Panc1 (cell line): ENCODE data around the gene PHACTR2. TPM values are rescaled to one million over a fixed set of nuclear protein-coding genes. Genes with fewer than 3 reads are reported as not detected.
A peak's percentile ranks its signal among the peaks of the same experiment; 100 is the strongest.
"Not testable (repeated sequence)": the region's sequence is repeated elsewhere in the genome, so short reads cannot be mapped to it uniquely, and the experiment has no call there.

Experiments
- ATAC-seq: fragments of 200-7000 bp; cut with Tn5 transposase; 2 replicates; pipeline ENCODE4 v1.9.1; 2020; ENCODE audit warnings: mild to moderate bottlenecking, moderate library complexity
- BruUV-seq: library from RNA; stranded (reverse); fragments of 400-500 nt; replicated peaks from 2 replicates; lab custom pipeline; 2021; lab: Mats Ljungman, UMichigan
- CTCF ChIA-PET: fragments of 300-600 bp; sonication (Branson Sonifier 250); formaldehyde crosslinking; loops from one replicate; lab custom pipeline; 2022; ENCODE audit warnings: antibody characterized with exemption; lab: Charles Lee
- POLR2A ChIA-PET: fragments of 300-600 bp; sonication (Branson Sonifier 250); formaldehyde crosslinking; loops from one replicate; lab custom pipeline; 2022; ENCODE audit warnings: antibody characterized with exemption; lab: Charles Lee
- DNase-seq: peaks from one replicate; pipeline ENCODE4 v3.0.0-alpha.2; 2010; ENCODE audit warnings: low read depth, low spot score
- H3K27ac ChIP-seq: 2 replicates; pipeline ENCODE4 v1.5.1; 2011; ENCODE audit warnings: mild to moderate bottlenecking, low read length, inconsistent platforms
- H3K27me3 ChIP-seq: fragments of 200-500 bp; sonication (Bioruptor generic); 2 replicates; pipeline ENCODE4 v1.6.0; 2014; ENCODE audit warnings: low read length, inconsistent platforms; ENCODE audit not compliant: control insufficient read depth, insufficient read depth
- H3K36me3 ChIP-seq: fragments of 200-500 bp; sonication (Bioruptor generic); 2 replicates; pipeline ENCODE4 v1.5.1; 2014; ENCODE audit warnings: inconsistent platforms, mild to moderate bottlenecking, low read length, moderate library complexity; ENCODE audit not compliant: control insufficient read depth, insufficient read depth
- H3K4me1 ChIP-seq: 2 replicates; pipeline ENCODE4 v1.5.1; 2011; ENCODE audit warnings: inconsistent platforms, mild to moderate bottlenecking, low read length, moderate library complexity; ENCODE audit not compliant: control insufficient read depth, insufficient read depth
- H3K4me3 ChIP-seq, 2 experiments: 2 replicates each; pipeline ENCODE4 v1.5.1; 2011 to 2012; ENCODE audit warnings: low read depth in 2 of 2, low read length in 2 of 2, mild to moderate bottlenecking in 2 of 2, inconsistent platforms in 1 of 2, moderate library complexity in 1 of 2
- H3K9me3 ChIP-seq: fragments of 200-500 bp; sonication (Bioruptor generic); 2 replicates; pipeline ENCODE4 v1.5.1; 2014; ENCODE audit warnings: low read depth, mild to moderate bottlenecking, inconsistent platforms, low read length, moderate library complexity; ENCODE audit not compliant: control insufficient read depth, insufficient read depth
- CTCF ChIP-seq: fragments of 450-650 bp; IDR thresholded peaks from 2 replicates; pipeline ENCODE4 v1.5.1; 2017; ENCODE audit warnings: mild to moderate bottlenecking
- POLR2AphosphoS5 ChIP-seq: IDR thresholded peaks from 2 replicates; pipeline ENCODE4 v1.6.1; 2012; ENCODE audit warnings: mild to moderate bottlenecking, low read depth, low read length, moderate library complexity
- REST ChIP-seq, 2 experiments: IDR thresholded peaks; 2 replicates each; pipeline ENCODE4 v1.6.1; 2011 to 2012; ENCODE audit warnings: low read depth in 2 of 2, control low read depth in 1 of 2, low read length in 1 of 2, mild to moderate bottlenecking in 1 of 2, moderate library complexity in 1 of 2; ENCODE audit not compliant: insufficient read depth in 1 of 2
- SIN3A ChIP-seq: IDR thresholded peaks from 2 replicates; pipeline ENCODE4 v1.6.1; 2012; ENCODE audit warnings: low read depth, mild to moderate bottlenecking, low read length, moderate library complexity, borderline replicate concordance; ENCODE audit not compliant: insufficient read depth
- TCF7L2 ChIP-seq: IDR thresholded peaks from 2 replicates; pipeline ENCODE4 v1.6.1; 2011; ENCODE audit warnings: mild to moderate bottlenecking, low read depth, low read length, inconsistent platforms
- in situ Hi-C: cut with HindIII; loops from 2 replicates; pipeline ENCODE4 v1.10.0; 2016; ENCODE audit warnings: low sequenced_read_pairs, low pct_unique_long_range_greater_than_20kb
- intact Hi-C: fragments of 100-400 bp; cut with micrococcal nuclease; formaldehyde crosslinking; loops from one replicate; pipeline ENCODE4 v1.10.0; 2022; ENCODE audit not compliant: unreplicated experiment
- total RNA-seq: library from RNA; stranded (reverse); gene quantifications from one replicate; pipeline ENCODE4 v1.2.1, GENCODE V29; 2021; ENCODE audit not compliant: unreplicated experiment

Gene PHACTR2
- total RNA-seq, 1 experiment from 2014 or later = 59.9 TPM

GRCh38 chr6:143844006-143844405 is 166.2 kb downstream of the PHACTR2 start:
- CTCF ChIA-PET = interaction anchor here (1.6 kb wide), 1 partner anchor 269 kb away, joined by 7 read pairs; no protein-coding TSS in a partner anchor

GRCh38 chr6:143845033-143845432 is 167.3 kb downstream of the PHACTR2 start:
- TF ChIP-seq CTCF (no peak), REST (IDR thresholded peaks at IDR 0.05; ENCODE audit: insufficient read depth in 1 of 2, low read depth in 2 of 2, low read length in 1 of 2) (no peak), SIN3A (no peak), TCF7L2 (no peak), POLR2AphosphoS5 (no peak)

More at GRCh38 chr6:143844006-143844405, 166.2 kb downstream of the PHACTR2 start:
- no TSS peak for BruUV-seq
- Histone ChIP-seq H3K4me3 (peak overlapping the region; percentile 89), H3K36me3 (peaks cover 42% of the 10 kb centered on the region), H3K27ac (peak overlapping the region; percentile 96), H3K9me3 (no peaks in the 10 kb centered on the region), H3K4me1 (0 out of 2 replicates have a peak, but pooled peaks cover 6% of the 10 kb centered on the region), H3K27me3 (no peaks in the 10 kb centered on the region)
- in situ Hi-C loops (no loop called here), intact Hi-C loops (loop anchor here (5.0 kb wide), 1 partner anchor 167 kb away; the partner anchor contains the start of gene PHACTR2)
- ATAC-seq (no peak), DNase-seq (no peak)
- TF ChIP-seq CTCF (no peak), SIN3A (no peak), POLR2AphosphoS5 (no peak), REST (IDR thresholded peaks at IDR 0.05; ENCODE audit: insufficient read depth in 1 of 2, low read depth in 2 of 2, low read length in 1 of 2) (no peak), TCF7L2 (no peak)
- POLR2A ChIA-PET = interaction anchor here (0.5 kb wide), 1 partner anchor 358 kb away, joined by 3 read pairs; no protein-coding TSS in a partner anchor

GRCh38 chr6:143851706-143852105 is 173.9 kb downstream of the PHACTR2 start:
- intact Hi-C loops, BruUV-seq, H3K27me3 ChIP-seq: not testable (repeated sequence)

More at GRCh38 chr6:143845033-143845432, 167.3 kb downstream of the PHACTR2 start:
- H3K4me3 ChIP-seq = no peak overlapping the region
- ATAC-seq = no peak
- no peaks in the 10 kb centered on the region for H3K9me3 ChIP-seq
- intact Hi-C loops (loop anchor here (5.0 kb wide), 1 partner anchor 268 kb away; no protein-coding TSS in a partner anchor), in situ Hi-C loops (no loop called here)
- H3K4me1 ChIP-seq = 0 out of 2 replicates have a peak, but pooled peaks cover 6% of the 10 kb centered on the region
- H3K27ac ChIP-seq = no peak overlapping the region
- CTCF ChIA-PET = no interaction called here
- POLR2A ChIA-PET = no interaction called here
- DNase-seq = no peak
- peaks cover 53% of the 10 kb centered on the region for H3K36me3 ChIP-seq
- no TSS peak for BruUV-seq
- no peaks in the 10 kb centered on the region for H3K27me3 ChIP-seq

More at GRCh38 chr6:143851706-143852105, 173.9 kb downstream of the PHACTR2 start:
- ATAC-seq, H3K4me1 ChIP-seq, POLR2A ChIA-PET, in situ Hi-C loops, CTCF ChIA-PET, H3K27ac ChIP-seq, H3K4me3 ChIP-seq, H3K9me3 ChIP-seq, DNase-seq: not testable (repeated sequence)
- peaks cover 42% of the 10 kb centered on the region for H3K36me3 ChIP-seq
